Left ventricle myocardium inferior (tissue), 1 donor: ENCODE measurements around the gene LARP1. TPM values are rescaled to one million over a fixed set of nuclear protein-coding genes. Genes with fewer than 3 reads are reported as not detected.

ENCODE experiments used
- DNase-seq: peaks from one replicate; pipeline ENCODE4 v3.0.0-alpha.2; 2020
- H3K27ac ChIP-seq: fragments of 200-600 bp; replicated peaks from 2 replicates; pipeline ENCODE4 v1.8.0; 2021
- H3K27me3 ChIP-seq: fragments of 200-600 bp; 2 replicates; pipeline ENCODE4 v1.8.0; 2021; ENCODE audit warnings: low read depth
- H3K36me3 ChIP-seq: fragments of 200-600 bp; 2 replicates; pipeline ENCODE4 v1.8.0; 2021
- H3K4me1 ChIP-seq: fragments of 200-600 bp; 2 replicates; pipeline ENCODE4 v1.8.0; 2021
- H3K4me3 ChIP-seq: fragments of 200-600 bp; 2 replicates; pipeline ENCODE4 v1.8.0; 2021; ENCODE audit warnings: mild to moderate bottlenecking, moderate library complexity
- H3K9me3 ChIP-seq: fragments of 200-600 bp; replicated peaks from 2 replicates; pipeline ENCODE4 v1.8.0; 2021
- CTCF ChIP-seq: fragments of 200-600 bp; IDR thresholded peaks from 2 replicates; pipeline ENCODE4 v1.8.0; 2021; ENCODE audit warnings: antibody characterized with exemption, mild to moderate bottlenecking, borderline replicate concordance
- intact Hi-C: fragments of 100-400 bp; cut with micrococcal nuclease; formaldehyde crosslinking; loops from one replicate; pipeline ENCODE4 v1.11.0; 2022
- total RNA-seq: library from RNA; stranded (reverse); fragmentation: NEBNext Ultra II Directional; extraction: Animal tissue kit (Norgen Biotek cat#: 25700); gene quantifications from one replicate; pipeline ENCODE4 v1.2.1, GENCODE V29; 2021
- donor health status: DM: no; HTN: yes; CAD: no; lungs with severe emphysema.

The LARP1 gene
- total RNA-seq, 1 donor from 2014 or later = 148 TPM

- no peak for DNase-seq
- Histone ChIP-seq H3K36me3 (peaks cover 51% of the 10 kb centered on the region), H3K27ac (no peak overlapping the region), H3K27me3 (no peaks in the 10 kb centered on the region), H3K9me3 (no peaks in the 10 kb centered on the region), H3K4me1 (peaks cover 68% of the 10 kb centered on the region), H3K4me3 (no peak overlapping the region)
- intact Hi-C loops = no loop called here
- no peak for TF ChIP-seq CTCF
Observed at GRCh38 chr5:154791535-154791934, 36.4 kb downstream of the LARP1 start.

- H3K36me3 ChIP-seq = peaks cover 73% of the 10 kb centered on the region
- no peaks in the 10 kb centered on the region for H3K27me3 ChIP-seq
- DNase-seq = no peak
- H3K9me3 ChIP-seq = no peaks in the 10 kb centered on the region
- H3K4me1 ChIP-seq = peaks cover 60% of the 10 kb centered on the region
- H3K27ac ChIP-seq = peak overlapping the region; percentile 70
- no peak for TF ChIP-seq CTCF
- intact Hi-C loops = no loop called here
- H3K4me3 ChIP-seq = peak overlapping the region; percentile 15
Observed at GRCh38 chr5:154793599-154794524, 38.7 kb downstream of the LARP1 start.

- peaks cover 81% of the 10 kb centered on the region for H3K36me3 ChIP-seq
- intact Hi-C loops = no loop called here
- no peak for TF ChIP-seq CTCF
- no peaks in the 10 kb centered on the region for H3K9me3 ChIP-seq
- H3K27me3 ChIP-seq = no peaks in the 10 kb centered on the region
- DNase-seq = no peak
- peak overlapping the region; percentile 15 for H3K4me3 ChIP-seq
- peak overlapping the region; percentile 70 for H3K27ac ChIP-seq
- H3K4me1 ChIP-seq = peaks cover 59% of the 10 kb centered on the region
Observed at GRCh38 chr5:154794525-154795234, 39.5 kb downstream of the LARP1 start.

GRCh38 chr5:154795235-154795596 lies 40.0 kb downstream of the LARP1 start:
- DNase-seq = no peak
- Histone ChIP-seq H3K36me3 (peaks cover 86% of the 10 kb centered on the region), H3K27me3 (no peaks in the 10 kb centered on the region), H3K9me3 (no peaks in the 10 kb centered on the region), H3K4me1 (peaks cover 57% of the 10 kb centered on the region), H3K27ac (peak overlapping the region; percentile 70), H3K4me3 (no peak overlapping the region)
- intact Hi-C loops = no loop called here
- no peak for TF ChIP-seq CTCF

- H3K36me3 ChIP-seq = peaks cover 90% of the 10 kb centered on the region
Observed at GRCh38 chr5:154797762-154798161, 42.6 kb downstream of the LARP1 start.

More at GRCh38 chr5:154797762-154798161, 42.6 kb downstream of the LARP1 start:
- no peaks in the 10 kb centered on the region for H3K27me3 ChIP-seq
- intact Hi-C loops = no loop called here
- no peak overlapping the region for H3K4me3 ChIP-seq
- DNase-seq = no peak
- TF ChIP-seq CTCF = no peak
- H3K27ac ChIP-seq = peak overlapping the region; percentile 4
- H3K9me3 ChIP-seq = no peaks in the 10 kb centered on the region
- H3K4me1 ChIP-seq = peaks cover 72% of the 10 kb centered on the region
